PFSK-1 (cell line): Measurements from ENCODE around the gene RALBP1.

Experiments used
- FOXP2 ChIP-seq: optimal IDR thresholded peaks from 2 replicates; pipeline ENCODE3; 2011; ENCODE audit warnings: borderline replicate concordance, control low read depth, inconsistent platforms; ENCODE audit not compliant: insufficient read depth; ENCODE audit errors: extremely low read length, extremely low read depth
- POLR2AphosphoS5 ChIP-seq: IDR thresholded peaks from 2 replicates; pipeline ENCODE4 v1.6.1; 2012; ENCODE audit warnings: low read depth, mild to moderate bottlenecking, control low read depth, low read length, moderate library complexity
- REST ChIP-seq, 2 experiments: IDR thresholded peaks; 2 replicates each; pipeline versions ENCODE4 v1.6.1 to v1.8.0; 2011 to 2012; ENCODE audit warnings: low read depth in 2 of 2, low read length in 2 of 2, control low read depth in 1 of 2, inconsistent platforms in 1 of 2, mild to moderate bottlenecking in 1 of 2, moderate library complexity in 1 of 2; ENCODE audit not compliant: insufficient read depth in 1 of 2
- SIN3A ChIP-seq: IDR thresholded peaks from 2 replicates; pipeline ENCODE4 v1.6.1; 2012; ENCODE audit warnings: mild to moderate bottlenecking, low read length, moderate library complexity, borderline replicate concordance; ENCODE audit not compliant: insufficient read depth
- TAF1 ChIP-seq: IDR thresholded peaks from 2 replicates; pipeline ENCODE4 v1.6.1; 2012; ENCODE audit warnings: low read length, control low read depth, borderline replicate concordance; ENCODE audit not compliant: insufficient read depth

RALBP1 gene

DNA sequence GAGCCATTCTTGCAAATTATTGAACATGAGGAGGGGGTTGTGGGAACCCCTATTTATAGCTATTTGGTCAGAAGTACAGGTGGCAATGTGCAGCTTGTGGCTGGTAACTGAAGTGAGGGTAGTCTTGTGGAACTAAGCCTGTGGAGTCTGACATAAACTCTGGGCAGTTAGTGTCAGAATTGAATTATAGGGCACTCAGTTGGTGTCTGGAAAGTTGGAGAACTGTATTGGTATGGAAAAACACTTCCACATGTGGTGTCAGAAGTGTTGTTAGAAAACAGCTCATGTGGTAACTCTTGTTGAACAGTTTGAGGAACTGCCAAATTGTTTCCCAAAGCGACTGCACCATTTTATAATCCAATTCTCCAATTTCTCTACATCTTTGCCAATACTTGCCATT lies 7.5 kb downstream of the RALBP1 start:
- TF ChIP-seq SIN3A: no peak
- TF ChIP-seq POLR2AphosphoS5: no peak
- no peak for TF ChIP-seq FOXP2
- TF ChIP-seq TAF1: no peak
- TF ChIP-seq REST (IDR thresholded peaks at IDR 0.05; ENCODE audit: insufficient read depth in 1 of 2, low read depth in 2 of 2, low read length in 2 of 2): no peak

DNA sequence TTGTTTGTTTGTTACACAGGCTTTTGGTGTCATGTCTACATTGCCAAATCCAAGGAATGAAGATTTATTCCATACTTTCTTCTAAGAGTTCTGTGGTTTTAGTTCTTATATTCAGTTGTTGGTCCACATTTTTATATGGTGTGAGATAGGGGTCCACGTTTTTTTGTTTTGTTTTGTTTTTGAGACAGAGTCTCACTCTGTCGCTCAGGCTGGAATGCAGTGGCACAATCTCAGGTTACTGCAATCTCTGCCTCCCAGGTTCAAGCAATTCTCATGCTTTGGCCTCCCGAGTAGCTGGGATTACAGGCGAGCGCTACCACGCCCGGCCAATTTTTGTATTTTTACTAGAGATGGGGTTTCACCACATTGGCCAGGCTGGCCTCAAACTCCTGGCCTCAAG lies 8.2 kb downstream of the RALBP1 start:
- no peak for TF ChIP-seq REST (IDR thresholded peaks at IDR 0.05; ENCODE audit: insufficient read depth in 1 of 2, low read depth in 2 of 2, low read length in 2 of 2)
- TF ChIP-seq SIN3A: no peak
- no peak for TF ChIP-seq FOXP2
- no peak for TF ChIP-seq POLR2AphosphoS5
- TF ChIP-seq TAF1: no peak

DNA sequence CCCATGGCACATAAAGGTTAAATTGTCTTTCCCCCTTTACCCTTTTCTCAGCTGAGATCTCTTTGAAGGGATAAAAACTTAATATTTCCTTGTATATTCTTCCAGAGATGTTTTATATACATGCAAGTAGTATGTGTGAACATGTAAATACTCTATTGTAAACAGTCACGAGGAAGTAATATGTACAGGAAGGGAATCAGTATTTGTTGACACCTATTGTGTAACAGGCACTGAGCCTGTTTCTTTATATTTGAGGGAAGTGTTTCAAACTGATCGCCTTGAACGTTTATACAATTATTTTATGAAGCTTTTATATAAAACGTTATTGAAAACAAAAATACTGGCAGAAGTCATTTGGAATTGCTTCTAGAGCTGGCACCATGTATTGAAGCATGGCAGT lies 13.2 kb downstream of the RALBP1 start:
- TF ChIP-seq REST (IDR thresholded peaks at IDR 0.05; ENCODE audit: insufficient read depth in 1 of 2, low read depth in 2 of 2, low read length in 2 of 2): no peak
- no peak for TF ChIP-seq TAF1
- TF ChIP-seq FOXP2: no peak
- TF ChIP-seq POLR2AphosphoS5: no peak
- TF ChIP-seq SIN3A: no peak

- TF ChIP-seq POLR2AphosphoS5 (no peak), SIN3A (no peak), TAF1 (no peak), REST (IDR thresholded peaks at IDR 0.05; ENCODE audit: insufficient read depth in 1 of 2, low read depth in 2 of 2, low read length in 2 of 2) (no peak), FOXP2 (no peak)
These were observed 19.5 kb downstream of the RALBP1 start for GRCh38 chr18:9494778-9495331.

- TF ChIP-seq REST (IDR thresholded peaks at IDR 0.05; ENCODE audit: insufficient read depth in 1 of 2, low read depth in 2 of 2, low read length in 2 of 2) (no peak), SIN3A (no peak), TAF1 (no peak), POLR2AphosphoS5 (no peak), FOXP2 (no peak)
These were observed 20.2 kb downstream of the RALBP1 start for GRCh38 chr18:9495465-9495864.
